AG04450 (cell line): Measurements from ENCODE around the gene ARL6IP6. TPM values are rescaled to one million over a fixed set of nuclear protein-coding genes. Genes with fewer than 3 reads are reported as not detected.

Experiments used
- CTCF ChIA-PET: fragments of 300-600, 350-600 bp; formaldehyde crosslinking; extraction: SDS; loops from one replicate; lab custom pipeline; 2022; ENCODE audit warnings: antibody characterized with exemption, inconsistent platforms; lab: Charles Lee
- POLR2A ChIA-PET: fragments of 350-600 bp; formaldehyde crosslinking; extraction: SDS; loops from one replicate; lab custom pipeline; 2021; ENCODE audit warnings: antibody characterized with exemption, inconsistent platforms; lab: Yijun Ruan, JAX
- DNase-seq: peaks from one replicate; pipeline ENCODE4 v3.0.0-alpha.2; 2011; ENCODE audit warnings: low read depth, low spot score
- H3K27ac ChIP-seq: one replicate; pipeline ENCODE4 v1.5.1; 2012; ENCODE audit warnings: low read depth, low read length, control low read depth
- H3K27me3 ChIP-seq: one replicate; pipeline ENCODE4 v1.6.0; 2012; ENCODE audit warnings: low read length; ENCODE audit not compliant: control insufficient read depth, insufficient read depth
- H3K4me3 ChIP-seq: 2 replicates; pipeline ENCODE4 v1.5.1; 2011; ENCODE audit warnings: mild to moderate bottlenecking, low read depth, low read length, control low read depth
- H3K9me3 ChIP-seq: 2 replicates; pipeline ENCODE4 v1.5.1; 2012; ENCODE audit warnings: low read length; ENCODE audit not compliant: control insufficient read depth, insufficient read depth
- polyA plus RNA-seq: library from polyadenylated mRNA; depleted of rRNA; stranded (reverse); fragments of >200 nt; gene quantifications from 2 replicates; pipeline ENCODE4 v1.2.3, GENCODE V29; 2011; rRNA removed
- TF ChIP-seq, protein P1 (sequence below): IDR thresholded peaks from 2 replicates; pipeline ENCODE4 v1.5.1; 2011; ENCODE audit warnings: low read depth, low read length, control low read depth, inconsistent platforms

The ARL6IP6 gene
- polyA plus RNA-seq, 1 experiment: 28.1 TPM

DNA sequence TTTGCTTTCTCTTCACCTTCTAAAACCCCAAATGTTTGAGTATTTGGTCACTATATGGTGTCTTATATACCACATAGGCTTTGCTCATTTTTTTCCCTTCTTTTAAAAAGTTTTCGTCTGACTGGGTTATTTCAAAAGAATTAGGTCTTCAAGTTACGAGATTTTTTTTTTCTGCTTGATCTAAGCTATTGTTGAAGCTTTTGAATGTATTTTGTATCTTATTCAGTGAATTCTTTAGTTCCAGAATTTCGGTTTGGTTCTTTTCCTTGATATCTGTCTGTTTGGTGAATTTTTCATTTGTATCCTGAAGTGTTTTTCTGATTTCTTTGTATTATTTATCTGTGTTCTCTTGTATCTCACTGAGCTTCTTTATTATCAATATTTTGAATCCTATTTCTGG lies 93.5 kb downstream of the ARL6IP6 start:
- H3K27ac ChIP-seq: no peak overlapping the region
- H3K4me3 ChIP-seq: no peak overlapping the region
- POLR2A ChIA-PET: no interaction called here
- CTCF ChIA-PET: no interaction called here
- TF ChIP-seq, protein P1, sequence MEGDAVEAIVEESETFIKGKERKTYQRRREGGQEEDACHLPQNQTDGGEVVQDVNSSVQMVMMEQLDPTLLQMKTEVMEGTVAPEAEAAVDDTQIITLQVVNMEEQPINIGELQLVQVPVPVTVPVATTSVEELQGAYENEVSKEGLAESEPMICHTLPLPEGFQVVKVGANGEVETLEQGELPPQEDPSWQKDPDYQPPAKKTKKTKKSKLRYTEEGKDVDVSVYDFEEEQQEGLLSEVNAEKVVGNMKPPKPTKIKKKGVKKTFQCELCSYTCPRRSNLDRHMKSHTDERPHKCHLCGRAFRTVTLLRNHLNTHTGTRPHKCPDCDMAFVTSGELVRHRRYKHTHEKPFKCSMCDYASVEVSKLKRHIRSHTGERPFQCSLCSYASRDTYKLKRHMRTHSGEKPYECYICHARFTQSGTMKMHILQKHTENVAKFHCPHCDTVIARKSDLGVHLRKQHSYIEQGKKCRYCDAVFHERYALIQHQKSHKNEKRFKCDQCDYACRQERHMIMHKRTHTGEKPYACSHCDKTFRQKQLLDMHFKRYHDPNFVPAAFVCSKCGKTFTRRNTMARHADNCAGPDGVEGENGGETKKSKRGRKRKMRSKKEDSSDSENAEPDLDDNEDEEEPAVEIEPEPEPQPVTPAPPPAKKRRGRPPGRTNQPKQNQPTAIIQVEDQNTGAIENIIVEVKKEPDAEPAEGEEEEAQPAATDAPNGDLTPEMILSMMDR: no peak
- no peak for DNase-seq
- H3K27me3 ChIP-seq: no peaks in the 10 kb centered on the region
- peaks cover 5% of the 10 kb centered on the region for H3K9me3 ChIP-seq

Other genes starting within 250 kb of the ARL6IP6 start
- gene PRPF40A, start 1.2 kb upstream of the ARL6IP6 start, polyA plus RNA-seq: 87.1 and 113 TPM in 2 replicates